ENCODE results near the gene MZF1. TPM values are rescaled to one million over a fixed set of nuclear protein-coding genes. Genes with fewer than 3 reads are reported as not detected.

The MZF1 gene
- total and polyA plus RNA-seq, 10 of the 15 experiments (the other 5 are each of a cell fraction or from before 2014, with no cell fraction given), result 0.38 to 14.7 (median 7.2) TPM

GRCh38 chr19:58516246-58516836 is 56.8 kb downstream of the MZF1 start:
- no peak for ATAC-seq
- no peak overlapping the region for H3K4me2 ChIP-seq (ENCODE audit: control insufficient read depth, insufficient read depth)
- CTCF ChIA-PET, result no interaction called here
- SMC1A ChIA-PET (ENCODE audit: uncharacterized antibody, unreplicated experiment), result interaction anchor here (1.0 kb wide), 1 partner anchor 21 kb away, joined by 3 read pairs; no protein-coding TSS in a partner anchor
- no TSS peak for BruUV-seq (replicated peaks)
- H2AFZ ChIP-seq (ENCODE audit: control insufficient read depth, low read depth, low read length), result no peak overlapping the region
- H3K4me3 ChIP-seq, result no peak overlapping the region
- intact Hi-C loops (cut with micrococcal nuclease; ENCODE audit: unreplicated experiment) (loop anchor here (5.0 kb wide), 1 partner anchor 189 kb away; the partner anchor contains the start of gene ZSCAN22), in situ Hi-C loops (cut with MboI) (no loop called here)
- no peaks in the 10 kb centered on the region for H3K27me3 ChIP-seq (replicated peaks in 1 of 2; ENCODE audit: control insufficient read depth in 2 of 2, insufficient read depth in 2 of 2, low read length in 1 of 2)
- FAIRE-seq, result no peak
- H3K27ac ChIP-seq (ENCODE audit: control insufficient read depth, insufficient read depth), result no peak overlapping the region
- no peaks in the 10 kb centered on the region for H4K20me1 ChIP-seq (ENCODE audit: control insufficient read depth, insufficient read depth)
- no peak for DNase-seq (ENCODE audit: low read depth, low spot score)
- WGBS (ENCODE audit: insufficient coverage, insufficient replicate concordance, low lambda C conversion rate, missing lambda C conversion rate), result 93% methylated on average over 19 of the region's 25 CpGs
- POLR2A ChIA-PET, result no interaction called here
- RAD21 ChIA-PET (ENCODE audit: unreplicated experiment), result no interaction called here
- peaks cover 39% of the 10 kb centered on the region for H3K79me2 ChIP-seq (ENCODE audit: control insufficient read depth, insufficient read depth, low read length)
- H3K36me3 ChIP-seq (ENCODE audit: control insufficient read depth in 2 of 2, insufficient read depth in 2 of 2, low read length in 1 of 2), result peaks cover 0 to 8% of the 10 kb centered on the region in 2 experiments; a peak in 3 of 4 replicates
- TF ChIP-seq ZBTB4 (CRISPR knock-in tag; IDR thresholded peaks at IDR 0.05), result no peak
- no peak for TF ChIP-seq USF1 (IDR thresholded peaks at IDR 0.05; ENCODE audit: borderline replicate concordance, extremely low read length, insufficient read depth, low read depth, low read length)
- TF ChIP-seq ATF3 (IDR thresholded peaks at IDR 0.05; ENCODE audit: borderline replicate concordance, extremely low read depth, low read depth, low read length), result no peak
- no peak for TF ChIP-seq MTA2 (IDR thresholded peaks at IDR 0.05; ENCODE audit: low read depth)
- no peak for TF ChIP-seq ZSCAN29 (IDR thresholded peaks at IDR 0.05)
- H3K4me1 ChIP-seq (ENCODE audit: control insufficient read depth, insufficient read depth, low read length), result peaks cover 23% of the 10 kb centered on the region
- H3K9me3 ChIP-seq (replicated peaks; ENCODE audit: control insufficient read depth, insufficient read depth, low read length), result no peaks in the 10 kb centered on the region
- no peak overlapping the region for H3K9ac ChIP-seq (ENCODE audit: control insufficient read depth, insufficient read depth, low read length)
